ENCODE measurements around the gene SPTLC3. TPM values are rescaled to one million over a fixed set of nuclear protein-coding genes. Genes with fewer than 3 reads are reported as not detected.

The SPTLC3 gene
- total RNA-seq (1 to 10 TPM in 1 of 4 donors, under 1 TPM in 3; 0.38 to 1.2 (median 0.72) TPM), polyA plus RNA-seq (under 1 TPM; 0.14 to 0.32 (median 0.30) TPM)
- long read RNA-seq, donor 1: 0 reads
- long read RNA-seq, donor 2: 0 reads

GRCh38 chr20:13008761-13009681, at the start of gene SPTLC3:
TSS of gene SPTLC3 (plus strand) at chr20:13008972. CDS start at chr20:13009268, 296 bp downstream.
- ATAC-seq (peak in 3 of 4 donors; percentile 43 to 65 (median 63)), DNase-seq (peak in 1 of 2 donors; percentile 16)
- Histone ChIP-seq H3K9me3 (no peaks in the 10 kb centered on the region), H3K36me3 (ENCODE audit: insufficient read depth in 1 of 2, low read depth in 1 of 2) (no peaks in the 10 kb centered on the region), H3K4me3 (peak within 1 kb of the TSS; percentile 60), H3K27ac (peak within 1 kb of the TSS; percentile 55), H3K27me3 (ENCODE audit: insufficient read depth in 3 of 3, low read length in 2 of 3) (no peaks in the 10 kb centered on the region), H3K4me1 (no peaks in the 10 kb centered on the region)
- no peak for TF ChIP-seq CTCF (IDR thresholded peaks at IDR 0.05)
- 2 to 3% (median 2%) methylated on average over 9 of the region's 9 CpGs for WGBS, 3 donors
- intact Hi-C loops (cut with DNase I): no loop called here

- no peak for TF ChIP-seq CTCF (IDR thresholded peaks at IDR 0.05)
- intact Hi-C loops (cut with DNase I): no loop called here
- Histone ChIP-seq H3K27ac (no peak overlapping the region), H3K4me1 (no peaks in the 10 kb centered on the region), H3K9me3 (no peaks in the 10 kb centered on the region), H3K4me3 (no peak overlapping the region), H3K27me3 (ENCODE audit: insufficient read depth in 3 of 3, low read length in 2 of 3) (no peaks in the 10 kb centered on the region), H3K36me3 (ENCODE audit: insufficient read depth in 1 of 2, low read depth in 1 of 2) (no peaks in the 10 kb centered on the region)
- ATAC-seq (no peak), DNase-seq (no peak)
- WGBS, 3 donors: 87 to 96% (median 95%) methylated on average over 4 of the region's 4 CpGs
These were observed 47.0 kb upstream of the SPTLC3 start for GRCh38 chr20:12961725-12962124.

GRCh38 chr20:12962895-12963294, 45.9 kb upstream of the SPTLC3 start:
- WGBS, 3 donors: 32 to 41% (median 35%) methylated on average over 2 of the region's 2 CpGs
- Histone ChIP-seq H3K27me3 (ENCODE audit: insufficient read depth in 3 of 3, low read length in 2 of 3) (no peaks in the 10 kb centered on the region), H3K4me3 (no peak overlapping the region), H3K27ac (no peak overlapping the region), H3K36me3 (ENCODE audit: insufficient read depth in 1 of 2, low read depth in 1 of 2) (no peaks in the 10 kb centered on the region), H3K9me3 (no peaks in the 10 kb centered on the region), H3K4me1 (no peaks in the 10 kb centered on the region)
- DNase-seq (no peak), ATAC-seq (no peak)
- TF ChIP-seq CTCF (IDR thresholded peaks at IDR 0.05): no peak
- intact Hi-C loops (cut with DNase I): no loop called here

GRCh38 chr20:12963416-12963815, 45.4 kb upstream of the SPTLC3 start:
- Histone ChIP-seq H3K27me3 (ENCODE audit: insufficient read depth in 3 of 3, low read length in 2 of 3) (no peaks in the 10 kb centered on the region), H3K9me3 (no peaks in the 10 kb centered on the region), H3K4me1 (no peaks in the 10 kb centered on the region), H3K27ac (no peak overlapping the region), H3K36me3 (ENCODE audit: insufficient read depth in 1 of 2, low read depth in 1 of 2) (no peaks in the 10 kb centered on the region), H3K4me3 (no peak overlapping the region)
- 44 to 60% (median 44%) methylated on average over 3 of the region's 3 CpGs for WGBS, 3 donors
- no peak for ATAC-seq
- intact Hi-C loops (cut with DNase I): no loop called here
- TF ChIP-seq CTCF (IDR thresholded peaks at IDR 0.05): no peak
- DNase-seq: no peak
